WTC11 (cell line): Measurements from ENCODE around the gene IQGAP2.

Experiments used
- ELF4 ChIP-seq: sonication (generic); formaldehyde crosslinking; IDR thresholded peaks from 2 replicates; pipeline ENCODE4 v1.8.1; 2022; ENCODE audit warnings: low read depth, mild to moderate bottlenecking, moderate library complexity, missing genetic modification reagents
- FOXK1 ChIP-seq: sonication (generic); formaldehyde crosslinking; IDR thresholded peaks from 2 replicates; pipeline ENCODE4 v1.8.0; 2022; ENCODE audit warnings: mild to moderate bottlenecking, moderate library complexity, missing genetic modification reagents
- KAT7 ChIP-seq: sonication (generic); formaldehyde crosslinking; IDR thresholded peaks from 2 replicates; pipeline ENCODE4 v1.8.1; 2023; ENCODE audit warnings: missing genetic modification reagents, mild to moderate bottlenecking, borderline replicate concordance
- STAT6 ChIP-seq: sonication (generic); formaldehyde crosslinking; conservative IDR thresholded peaks from 2 replicates; pipeline ENCODE4 v1.8.1; 2023; ENCODE audit warnings: mild to moderate bottlenecking, low read depth, missing genetic modification reagents, moderate library complexity
- ZNF423 ChIP-seq: fragments of 250-450 bp; sonication (Bioruptor Pico); IDR thresholded peaks from 2 replicates; pipeline ENCODE4 v2.1.2; 2022; ENCODE audit warnings: mild to moderate bottlenecking, moderate library complexity
- TF ChIP-seq, protein P1 (sequence below): fragments of 200-600 bp; IDR thresholded peaks from 2 replicates; pipeline ENCODE4 v1.8.0; 2022; ENCODE audit warnings: antibody characterized with exemption

DNA sequence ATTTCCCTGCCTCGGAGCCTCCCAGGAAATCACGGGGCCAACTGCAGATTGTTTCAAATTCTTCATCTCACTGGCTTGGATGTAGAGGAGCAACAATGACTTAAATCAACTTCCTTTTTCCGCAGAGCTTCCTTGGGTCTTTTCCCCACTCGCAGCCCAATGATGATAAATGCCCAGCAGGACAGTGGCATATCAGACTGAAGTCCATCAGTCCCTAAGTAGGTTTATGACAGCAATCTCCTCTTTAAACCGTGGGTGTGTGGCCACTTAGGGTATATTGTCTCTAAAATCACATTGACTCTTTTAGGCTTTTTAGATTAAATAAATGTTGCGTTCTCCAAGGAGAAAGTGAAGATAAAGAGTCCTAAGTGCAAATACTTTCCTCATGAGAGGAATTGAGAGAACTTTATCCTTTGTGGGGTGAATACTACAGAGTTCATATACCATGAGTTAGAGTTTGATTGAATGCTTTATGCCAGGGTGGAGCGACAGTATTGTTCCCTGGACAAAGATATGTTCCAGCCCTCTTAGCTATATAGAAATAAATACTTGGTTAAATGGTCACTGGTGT, 59.1 kb downstream of the IQGAP2 start:
- TF ChIP-seq ELF4 (CRISPR knock-in tag) (no peak), STAT6 (CRISPR knock-in tag) (no peak), KAT7 (CRISPR knock-in tag) (no peak), FOXK1 (CRISPR knock-in tag) (no peak), ZNF423 (CRISPR knock-in tag) (no peak)
- TF ChIP-seq, protein P1, sequence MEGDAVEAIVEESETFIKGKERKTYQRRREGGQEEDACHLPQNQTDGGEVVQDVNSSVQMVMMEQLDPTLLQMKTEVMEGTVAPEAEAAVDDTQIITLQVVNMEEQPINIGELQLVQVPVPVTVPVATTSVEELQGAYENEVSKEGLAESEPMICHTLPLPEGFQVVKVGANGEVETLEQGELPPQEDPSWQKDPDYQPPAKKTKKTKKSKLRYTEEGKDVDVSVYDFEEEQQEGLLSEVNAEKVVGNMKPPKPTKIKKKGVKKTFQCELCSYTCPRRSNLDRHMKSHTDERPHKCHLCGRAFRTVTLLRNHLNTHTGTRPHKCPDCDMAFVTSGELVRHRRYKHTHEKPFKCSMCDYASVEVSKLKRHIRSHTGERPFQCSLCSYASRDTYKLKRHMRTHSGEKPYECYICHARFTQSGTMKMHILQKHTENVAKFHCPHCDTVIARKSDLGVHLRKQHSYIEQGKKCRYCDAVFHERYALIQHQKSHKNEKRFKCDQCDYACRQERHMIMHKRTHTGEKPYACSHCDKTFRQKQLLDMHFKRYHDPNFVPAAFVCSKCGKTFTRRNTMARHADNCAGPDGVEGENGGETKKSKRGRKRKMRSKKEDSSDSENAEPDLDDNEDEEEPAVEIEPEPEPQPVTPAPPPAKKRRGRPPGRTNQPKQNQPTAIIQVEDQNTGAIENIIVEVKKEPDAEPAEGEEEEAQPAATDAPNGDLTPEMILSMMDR, result no peak
